Adrenal gland (tissue), 5 donors: ENCODE results near the gene SLC22A25.

Experiments used
- CTCF ChIP-seq, 6 experiments: fragments of 450-650 bp in 4 of 6; fragments of 200-600 bp in 2 of 6; sonication (generic) in 1 of 6; IDR thresholded peaks; 1 replicate in 5 of 6; 2 replicates in 1 of 6; pipeline versions ENCODE4 v1.5.1 to v1.8.0; 2016 to 2021; ENCODE audit warnings: antibody characterized with exemption in 6 of 6, mild to moderate bottlenecking in 2 of 6, moderate library complexity in 1 of 6
- POLR2A ChIP-seq, 2 donors: fragments of 450-650 bp; IDR thresholded peaks; one replicate each; pipeline ENCODE4 v1.6.1; 2017; ENCODE audit warnings: antibody characterized with exemption in 2 of 2, mild to moderate bottlenecking in 2 of 2, moderate library complexity in 1 of 2
- donor health status: DM: no; HTN: no; CAD: no.

GRCh38 chr11:63274776-63275175 is 31.4 kb upstream of the SLC22A25 start:
- no peak for TF ChIP-seq CTCF (IDR thresholded peaks at IDR 0.05)
- TF ChIP-seq POLR2A (IDR thresholded peaks at IDR 0.05): no peak
